Osteocyte (in vitro differentiated cells): ENCODE results near the gene TPSD1. TPM values are rescaled to one million over a fixed set of nuclear protein-coding genes. Genes with fewer than 3 reads are reported as not detected.

ENCODE experiments used
- DNase-seq: peaks from one replicate; pipeline ENCODE4 v3.0.0; 2021; ENCODE audit warnings: mixed read lengths; ENCODE audit not compliant: unreplicated experiment; ENCODE audit errors: extremely low spot score
- H3K27ac Mint-ChIP-seq: one replicate; pipeline ENCODE4 v1.8.0; 2021; ENCODE audit warnings: mild to moderate bottlenecking, mixed read lengths; ENCODE audit not compliant: unreplicated experiment
- H3K27me3 Mint-ChIP-seq: one replicate; pipeline ENCODE4 v1.8.0; 2021; ENCODE audit warnings: mixed read lengths; ENCODE audit not compliant: unreplicated experiment
- H3K36me3 Mint-ChIP-seq: one replicate; pipeline ENCODE4 v1.8.0; 2021; ENCODE audit warnings: mixed read lengths; ENCODE audit not compliant: unreplicated experiment
- H3K4me1 Mint-ChIP-seq: one replicate; pipeline ENCODE4 v1.8.0; 2021; ENCODE audit warnings: mixed read lengths; ENCODE audit not compliant: unreplicated experiment
- H3K4me3 Mint-ChIP-seq: one replicate; pipeline ENCODE4 v1.8.0; 2021; ENCODE audit warnings: mild to moderate bottlenecking, moderate library complexity, mixed read lengths; ENCODE audit not compliant: unreplicated experiment
- H3K9me3 Mint-ChIP-seq: one replicate; pipeline ENCODE4 v1.8.0; 2021; ENCODE audit warnings: mixed read lengths; ENCODE audit not compliant: unreplicated experiment
- CTCF ChIP-seq: fragments of 200-600 bp; sonication (generic); IDR thresholded peaks from 2 replicates; pipeline ENCODE4 v1.5.0; 2021; ENCODE audit warnings: antibody characterized with exemption, mild to moderate bottlenecking, moderate library complexity
- total RNA-seq: library from RNA; stranded (reverse); gene quantifications from 2 replicates; pipeline ENCODE4 v1.2.1, GENCODE V29; 2021

The TPSD1 gene
- total RNA-seq, 1 donor from 2014 or later = not detected

GRCh38 chr16:1283996-1284616 lies 28.2 kb downstream of the TPSD1 start:
- Mint-ChIP-seq H3K9me3 (no peaks in the 10 kb centered on the region), H3K4me3 (no peak overlapping the region), H3K27ac (no peak overlapping the region), H3K36me3 (no peaks in the 10 kb centered on the region), H3K27me3 (peaks cover 15% of the 10 kb centered on the region), H3K4me1 (peaks cover 4% of the 10 kb centered on the region)
- TF ChIP-seq CTCF = no peak
- no peak for DNase-seq

- Mint-ChIP-seq H3K36me3 (no peaks in the 10 kb centered on the region), H3K4me1 (peaks cover 4% of the 10 kb centered on the region), H3K27me3 (peaks cover 26% of the 10 kb centered on the region), H3K4me3 (no peak overlapping the region), H3K9me3 (no peaks in the 10 kb centered on the region), H3K27ac (no peak overlapping the region)
- no peak for DNase-seq
- no peak for TF ChIP-seq CTCF
Observed at GRCh38 chr16:1285669-1286512, 30.0 kb downstream of the TPSD1 start.

- Mint-ChIP-seq H3K4me1 (peaks cover 4% of the 10 kb centered on the region), H3K9me3 (no peaks in the 10 kb centered on the region), H3K4me3 (no peak overlapping the region), H3K27me3 (peaks cover 31% of the 10 kb centered on the region), H3K36me3 (no peaks in the 10 kb centered on the region), H3K27ac (no peak overlapping the region)
- no peak for DNase-seq
- TF ChIP-seq CTCF = no peak
Observed at GRCh38 chr16:1286513-1287094, 30.7 kb downstream of the TPSD1 start.

GRCh38 chr16:1287982-1288670 lies 32.3 kb downstream of the TPSD1 start:
- Mint-ChIP-seq H3K9me3 (no peaks in the 10 kb centered on the region), H3K4me3 (no peak overlapping the region), H3K36me3 (no peaks in the 10 kb centered on the region), H3K27ac (no peak overlapping the region), H3K4me1 (peaks cover 3% of the 10 kb centered on the region), H3K27me3 (peaks cover 36% of the 10 kb centered on the region)
- TF ChIP-seq CTCF = no peak
- no peak for DNase-seq
